HEK293 (cell line): ENCODE results near the gene EIF2B2.

Experiments used
- CTCF ChIA-PET: fragments of 350-600 bp; formaldehyde crosslinking; extraction: SDS; loops from one replicate; lab custom pipeline; 2021; ENCODE audit warnings: antibody characterized with exemption; lab: Yijun Ruan, JAX
- POLR2A ChIA-PET: fragments of 300-600 bp; formaldehyde crosslinking; extraction: SDS; loops from one replicate; lab custom pipeline; 2020; ENCODE audit warnings: antibody characterized with exemption, inconsistent platforms; lab: Yijun Ruan, JAX
- H3K27ac ChIP-seq: fragments of 200-500 bp; sonication (Bioruptor generic); 2 replicates; pipeline ENCODE4 v1.5.1; 2014; ENCODE audit warnings: low read depth, low read length, control low read depth, inconsistent platforms; ENCODE audit errors: extremely low read depth
- H3K36me3 ChIP-seq, 2 experiments: fragments of 200-500 bp in 1 of 2; sonication (Bioruptor generic) in 1 of 2; 1 replicate in 1 of 2; 2 replicates in 1 of 2; pipeline ENCODE4 v1.5.1; 2014 to 2017; ENCODE audit warnings: inconsistent platforms in 2 of 2, low read length in 2 of 2; ENCODE audit not compliant: control insufficient read depth in 2 of 2, insufficient read depth in 1 of 2
- H3K4me1 ChIP-seq: fragments of 200-500 bp; sonication (Bioruptor generic); 2 replicates; pipeline ENCODE4 v1.5.1; 2014; ENCODE audit warnings: mild to moderate bottlenecking, low read length, inconsistent platforms; ENCODE audit not compliant: control insufficient read depth, insufficient read depth
- H3K4me3 ChIP-seq: 2 replicates; pipeline ENCODE4 v1.5.1; 2011; ENCODE audit warnings: low read depth, mild to moderate bottlenecking, control low read depth, low read length, moderate library complexity
- H3K9me3 ChIP-seq: fragments of 200-500 bp; sonication (Bioruptor generic); 2 replicates; pipeline ENCODE4 v1.5.1; 2014; ENCODE audit warnings: low read depth, low read length, inconsistent platforms; ENCODE audit not compliant: control insufficient read depth, insufficient read depth
- BCL11A ChIP-seq: fragments of 450-650 bp; formaldehyde crosslinking; IDR thresholded peaks from 2 replicates; pipeline ENCODE4 v1.5.1; 2016; ENCODE audit warnings: low read depth, missing biosample characterization, missing genetic modification characterization
- RBAK ChIP-seq: fragments of 450-650 bp; formaldehyde crosslinking; IDR thresholded peaks from 2 replicates; pipeline ENCODE4 v1.5.1; 2016; ENCODE audit warnings: missing biosample characterization, missing genetic modification characterization
- REPIN1 ChIP-seq: fragments of 450-650 bp; formaldehyde crosslinking; IDR thresholded peaks from 2 replicates; pipeline ENCODE4 v1.5.1; 2017; ENCODE audit warnings: missing biosample characterization, missing genetic modification characterization, low read depth
- SCRT1 ChIP-seq: fragments of 450-650 bp; formaldehyde crosslinking; IDR thresholded peaks from 2 replicates; pipeline ENCODE4 v1.5.1; 2016; ENCODE audit warnings: missing biosample characterization, missing genetic modification characterization, borderline replicate concordance
- SP2 ChIP-seq: fragments of 450-650 bp; formaldehyde crosslinking; IDR thresholded peaks from 2 replicates; pipeline ENCODE4 v1.5.1; 2016; ENCODE audit warnings: missing biosample characterization, missing genetic modification characterization
- ZBTB7A ChIP-seq: fragments of 450-650 bp; formaldehyde crosslinking; IDR thresholded peaks from 2 replicates; pipeline ENCODE4 v1.5.1; 2016; ENCODE audit warnings: low read depth, missing biosample characterization, missing genetic modification characterization
- ZFP41 ChIP-seq: fragments of 450-650 bp; formaldehyde crosslinking; IDR thresholded peaks from 2 replicates; pipeline ENCODE4 v1.5.1; 2016; ENCODE audit warnings: missing biosample characterization, missing genetic modification characterization, borderline replicate concordance
- ZNF174 ChIP-seq: fragments of 450-650 bp; formaldehyde crosslinking; IDR thresholded peaks from 2 replicates; pipeline ENCODE4 v1.5.0; 2017; ENCODE audit warnings: missing biosample characterization, mild to moderate bottlenecking, missing genetic modification characterization
- ZNF2 ChIP-seq: fragments of 450-650 bp; formaldehyde crosslinking; IDR thresholded peaks from 2 replicates; pipeline ENCODE4 v1.5.1; 2016; ENCODE audit warnings: missing biosample characterization, missing genetic modification characterization
- ZNF223 ChIP-seq: fragments of 450-650 bp; formaldehyde crosslinking; IDR thresholded peaks from 2 replicates; pipeline ENCODE4 v1.5.1; 2016; ENCODE audit warnings: missing biosample characterization, missing genetic modification characterization
- ZNF239 ChIP-seq: fragments of 450-650 bp; formaldehyde crosslinking; IDR thresholded peaks from 2 replicates; pipeline ENCODE4 v1.5.1; 2016; ENCODE audit warnings: missing biosample characterization, missing genetic modification characterization
- ZNF266 ChIP-seq: fragments of 450-650 bp; formaldehyde crosslinking; IDR thresholded peaks from 2 replicates; pipeline ENCODE4 v1.5.1; 2016; ENCODE audit warnings: missing biosample characterization, missing genetic modification characterization, low read depth
- ZNF37A ChIP-seq: fragments of 450-650 bp; IDR thresholded peaks from 2 replicates; pipeline ENCODE4 v1.5.1; 2018; ENCODE audit warnings: missing biosample characterization, missing genetic modification characterization
- ZNF501 ChIP-seq: fragments of 450-650 bp; formaldehyde crosslinking; IDR thresholded peaks from 2 replicates; pipeline ENCODE4 v1.5.1; 2016; ENCODE audit warnings: missing biosample characterization, missing genetic modification characterization
- ZNF521 ChIP-seq: fragments of 450-650 bp; formaldehyde crosslinking; IDR thresholded peaks from 2 replicates; pipeline ENCODE4 v1.5.1; 2017; ENCODE audit warnings: missing biosample characterization, mild to moderate bottlenecking, missing genetic modification characterization
- ZNF544 ChIP-seq: fragments of 450-650 bp; formaldehyde crosslinking; IDR thresholded peaks from 2 replicates; pipeline ENCODE4 v1.5.0; 2017; ENCODE audit warnings: missing biosample characterization, missing genetic modification characterization
- ZNF629 ChIP-seq: fragments of 450-650 bp; formaldehyde crosslinking; IDR thresholded peaks from 2 replicates; pipeline ENCODE4 v1.5.1; 2017; ENCODE audit warnings: missing biosample characterization, missing genetic modification characterization
- ZNF654 ChIP-seq: fragments of 450-650 bp; formaldehyde crosslinking; IDR thresholded peaks from 2 replicates; pipeline ENCODE4 v1.5.1; 2016; ENCODE audit warnings: low read depth, missing biosample characterization, missing genetic modification characterization
- ZNF76 ChIP-seq: fragments of 450-650 bp; formaldehyde crosslinking; IDR thresholded peaks from 2 replicates; pipeline ENCODE4; 2016; ENCODE audit warnings: low read depth, missing biosample characterization, missing genetic modification characterization, borderline replicate concordance
- TF ChIP-seq, protein P1 (sequence below): fragments of 450-650 bp; formaldehyde crosslinking; IDR thresholded peaks from 2 replicates; pipeline ENCODE4 v1.5.1; 2016; ENCODE audit warnings: missing biosample characterization, missing genetic modification characterization, borderline replicate concordance
- TF ChIP-seq, protein P2 (sequence below): fragments of 450-650 bp; formaldehyde crosslinking; IDR thresholded peaks from 2 replicates; pipeline ENCODE4 v1.5.1; 2016; ENCODE audit warnings: missing biosample characterization, missing genetic modification characterization
- TF ChIP-seq, protein P3 (sequence below): fragments of 450-650 bp; formaldehyde crosslinking; IDR thresholded peaks from 2 replicates; pipeline ENCODE4 v1.5.1; 2016; ENCODE audit warnings: missing biosample characterization, missing genetic modification characterization
- TF ChIP-seq, protein P4 (sequence below): fragments of 450-650 bp; IDR thresholded peaks from 2 replicates; pipeline ENCODE4 v1.5.1; 2018; ENCODE audit warnings: missing biosample characterization, missing genetic modification characterization
- TF ChIP-seq, protein P5 (sequence below): fragments of 450-650 bp; formaldehyde crosslinking; IDR thresholded peaks from 2 replicates; pipeline ENCODE4 v1.5.1; 2016; ENCODE audit warnings: missing biosample characterization, missing genetic modification characterization
- TF ChIP-seq, protein P6 (sequence below): fragments of 450-650 bp; formaldehyde crosslinking; IDR thresholded peaks from 2 replicates; pipeline ENCODE4 v1.5.1; 2016; ENCODE audit warnings: missing biosample characterization, missing genetic modification characterization

Gene EIF2B2

DNA sequence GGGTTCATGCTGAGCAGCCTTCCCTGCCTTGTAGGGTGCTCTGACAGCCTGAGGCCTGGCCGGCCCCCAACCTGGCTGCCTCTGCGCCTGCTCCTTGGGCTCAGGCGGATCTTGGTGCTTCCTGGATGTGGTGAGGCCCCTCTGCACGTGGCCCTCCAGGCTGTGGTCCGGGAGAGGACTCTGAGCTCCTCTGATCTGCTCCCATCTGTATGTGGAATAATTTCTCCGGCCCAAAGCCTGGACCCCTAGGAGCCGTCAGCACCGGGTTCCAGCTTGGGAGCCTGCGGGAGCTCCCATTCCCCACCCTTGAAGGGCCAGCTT is 21.3 kb upstream of the EIF2B2 start (continued):
- TF ChIP-seq, protein P1, sequence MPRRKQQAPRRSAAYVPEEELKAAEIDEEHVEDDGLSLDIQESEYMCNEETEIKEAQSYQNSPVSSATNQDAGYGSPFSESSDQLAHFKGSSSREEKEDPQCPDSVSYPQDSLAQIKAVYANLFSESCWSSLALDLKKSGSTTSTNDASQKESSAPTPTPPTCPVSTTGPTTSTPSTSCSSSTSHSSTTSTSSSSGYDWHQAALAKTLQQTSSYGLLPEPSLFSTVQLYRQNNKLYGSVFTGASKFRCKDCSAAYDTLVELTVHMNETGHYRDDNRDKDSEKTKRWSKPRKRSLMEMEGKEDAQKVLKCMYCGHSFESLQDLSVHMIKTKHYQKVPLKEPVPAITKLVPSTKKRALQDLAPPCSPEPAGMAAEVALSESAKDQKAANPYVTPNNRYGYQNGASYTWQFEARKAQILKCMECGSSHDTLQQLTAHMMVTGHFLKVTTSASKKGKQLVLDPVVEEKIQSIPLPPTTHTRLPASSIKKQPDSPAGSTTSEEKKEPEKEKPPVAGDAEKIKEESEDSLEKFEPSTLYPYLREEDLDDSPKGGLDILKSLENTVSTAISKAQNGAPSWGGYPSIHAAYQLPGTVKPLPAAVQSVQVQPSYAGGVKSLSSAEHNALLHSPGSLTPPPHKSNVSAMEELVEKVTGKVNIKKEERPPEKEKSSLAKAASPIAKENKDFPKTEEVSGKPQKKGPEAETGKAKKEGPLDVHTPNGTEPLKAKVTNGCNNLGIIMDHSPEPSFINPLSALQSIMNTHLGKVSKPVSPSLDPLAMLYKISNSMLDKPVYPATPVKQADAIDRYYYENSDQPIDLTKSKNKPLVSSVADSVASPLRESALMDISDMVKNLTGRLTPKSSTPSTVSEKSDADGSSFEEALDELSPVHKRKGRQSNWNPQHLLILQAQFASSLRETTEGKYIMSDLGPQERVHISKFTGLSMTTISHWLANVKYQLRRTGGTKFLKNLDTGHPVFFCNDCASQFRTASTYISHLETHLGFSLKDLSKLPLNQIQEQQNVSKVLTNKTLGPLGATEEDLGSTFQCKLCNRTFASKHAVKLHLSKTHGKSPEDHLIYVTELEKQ, result no peak

DNA sequence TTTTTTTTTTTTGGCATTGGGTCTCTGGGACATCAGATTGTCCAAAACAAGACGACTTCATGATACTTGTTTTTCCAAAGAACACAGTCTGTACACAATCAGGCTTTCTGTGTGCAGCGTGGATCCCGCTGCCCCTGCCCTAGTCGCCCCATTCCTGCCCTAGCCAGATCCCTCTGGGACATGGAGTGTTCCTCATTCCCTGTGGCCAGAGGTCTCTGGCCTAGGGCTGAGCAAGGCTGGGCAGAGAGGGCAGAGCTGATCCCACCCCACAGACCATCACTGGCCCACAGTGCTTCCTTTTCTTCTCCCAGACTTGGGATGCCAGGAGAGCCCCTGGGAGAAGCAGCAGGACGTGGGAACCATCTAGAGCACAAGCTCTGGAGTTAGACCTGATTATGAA is 20.9 kb upstream of the EIF2B2 start:
- ChIA-PET CTCF (interaction anchor here (0.6 kb wide), 2 partner anchors 21 to 321 kb away, joined by 3 to 4 read pairs; no protein-coding TSS in a partner anchor), POLR2A (interaction anchor here (0.6 kb wide), 1 partner anchor 58 kb away, joined by 4 read pairs; no protein-coding TSS in a partner anchor)
- no peaks in the 10 kb centered on the region for H3K9me3 ChIP-seq
- TF ChIP-seq ZNF2, result no peak
- no peak for TF ChIP-seq ZNF223 (tag by site-specific recombination)
- no peak for TF ChIP-seq ZNF239 (tag by site-specific recombination)
- no peak for TF ChIP-seq ZNF174
- TF ChIP-seq, protein P2, sequence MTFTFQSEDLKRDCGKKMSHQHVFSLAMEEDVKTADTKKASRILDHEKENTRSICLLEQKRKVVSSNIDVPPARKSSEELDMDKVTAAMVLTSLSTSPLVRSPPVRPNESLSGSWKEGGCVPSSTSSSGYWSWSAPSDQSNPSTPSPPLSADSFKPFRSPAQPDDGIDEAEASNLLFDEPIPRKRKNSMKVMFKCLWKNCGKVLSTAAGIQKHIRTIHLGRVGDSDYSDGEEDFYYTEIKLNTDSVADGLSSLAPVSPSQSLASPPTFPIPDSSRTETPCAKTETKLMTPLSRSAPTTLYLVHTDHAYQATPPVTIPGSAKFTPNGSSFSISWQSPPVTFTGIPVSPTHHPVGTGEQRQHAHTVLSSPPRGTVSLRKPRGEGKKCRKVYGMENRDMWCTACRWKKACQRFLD (tag by site-specific recombination), result no peak
- no peak for TF ChIP-seq ZNF544 (tag by site-specific recombination)
- no peak for TF ChIP-seq ZNF37A (tag by site-specific recombination)
- TF ChIP-seq REPIN1 (tag by site-specific recombination), result no peak
- TF ChIP-seq ZNF266 (tag by site-specific recombination), result no peak
- no peak for TF ChIP-seq ZNF76
- no peaks in the 10 kb centered on the region; the same call in 1 of the 2 replicates for H3K4me1 ChIP-seq
- H3K4me3 ChIP-seq, result no peak overlapping the region
- H3K36me3 ChIP-seq, result no peaks in the 10 kb centered on the region
- H3K27ac ChIP-seq, result no peak overlapping the region

DNA sequence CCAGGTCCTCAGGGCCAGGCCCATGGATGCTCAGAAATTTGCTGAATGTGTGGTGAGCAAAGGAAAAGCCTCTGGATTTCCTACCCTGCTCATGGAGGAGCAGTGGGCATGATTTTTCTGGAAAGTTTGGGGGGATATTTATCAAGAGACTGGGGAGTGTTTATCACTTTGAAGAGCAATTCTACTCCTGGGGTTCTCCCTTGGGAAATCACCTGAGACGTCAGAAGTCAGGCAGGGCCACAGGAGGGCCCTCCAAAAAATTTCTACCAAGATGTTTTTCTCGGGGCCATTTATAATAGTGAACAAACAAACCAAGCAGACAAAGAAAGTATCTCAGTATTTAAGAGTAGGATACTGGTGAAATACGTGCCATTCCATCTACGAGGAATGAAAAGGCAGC is 20.1 kb upstream of the EIF2B2 start:
- Histone ChIP-seq H3K9me3 (no peaks in the 10 kb centered on the region), H3K4me3 (no peak overlapping the region), H3K4me1 (no peaks in the 10 kb centered on the region; the same call in 1 of the 2 replicates), H3K36me3 (no peaks in the 10 kb centered on the region), H3K27ac (no peak overlapping the region)
- ChIA-PET CTCF (interaction anchor here (0.6 to 0.8 kb wide), 2 partner anchors 18 to 21 kb away, joined by 3 to 4 read pairs; no protein-coding TSS in a partner anchor), POLR2A (no interaction called here)
- TF ChIP-seq SCRT1 (tag by site-specific recombination) (no peak), ZNF501 (tag by site-specific recombination) (no peak), ZNF521 (tag by site-specific recombination) (no peak), ZFP41 (no peak), SP2 (tag by site-specific recombination) (no peak), ZNF654 (no peak), BCL11A (no peak), ZBTB7A (tag by site-specific recombination) (no peak), RBAK (no peak), ZNF629 (no peak)
- TF ChIP-seq, protein P3, sequence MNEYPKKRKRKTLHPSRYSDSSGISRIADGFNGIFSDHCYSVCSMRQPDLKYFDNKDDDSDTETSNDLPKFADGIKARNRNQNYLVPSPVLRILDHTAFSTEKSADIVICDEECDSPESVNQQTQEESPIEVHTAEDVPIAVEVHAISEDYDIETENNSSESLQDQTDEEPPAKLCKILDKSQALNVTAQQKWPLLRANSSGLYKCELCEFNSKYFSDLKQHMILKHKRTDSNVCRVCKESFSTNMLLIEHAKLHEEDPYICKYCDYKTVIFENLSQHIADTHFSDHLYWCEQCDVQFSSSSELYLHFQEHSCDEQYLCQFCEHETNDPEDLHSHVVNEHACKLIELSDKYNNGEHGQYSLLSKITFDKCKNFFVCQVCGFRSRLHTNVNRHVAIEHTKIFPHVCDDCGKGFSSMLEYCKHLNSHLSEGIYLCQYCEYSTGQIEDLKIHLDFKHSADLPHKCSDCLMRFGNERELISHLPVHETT, result no peak
- TF ChIP-seq, protein P4, sequence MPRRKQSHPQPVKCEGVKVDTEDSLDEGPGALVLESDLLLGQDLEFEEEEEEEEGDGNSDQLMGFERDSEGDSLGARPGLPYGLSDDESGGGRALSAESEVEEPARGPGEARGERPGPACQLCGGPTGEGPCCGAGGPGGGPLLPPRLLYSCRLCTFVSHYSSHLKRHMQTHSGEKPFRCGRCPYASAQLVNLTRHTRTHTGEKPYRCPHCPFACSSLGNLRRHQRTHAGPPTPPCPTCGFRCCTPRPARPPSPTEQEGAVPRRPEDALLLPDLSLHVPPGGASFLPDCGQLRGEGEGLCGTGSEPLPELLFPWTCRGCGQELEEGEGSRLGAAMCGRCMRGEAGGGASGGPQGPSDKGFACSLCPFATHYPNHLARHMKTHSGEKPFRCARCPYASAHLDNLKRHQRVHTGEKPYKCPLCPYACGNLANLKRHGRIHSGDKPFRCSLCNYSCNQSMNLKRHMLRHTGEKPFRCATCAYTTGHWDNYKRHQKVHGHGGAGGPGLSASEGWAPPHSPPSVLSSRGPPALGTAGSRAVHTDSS (tag by site-specific recombination), result no peak
- TF ChIP-seq, protein P5, sequence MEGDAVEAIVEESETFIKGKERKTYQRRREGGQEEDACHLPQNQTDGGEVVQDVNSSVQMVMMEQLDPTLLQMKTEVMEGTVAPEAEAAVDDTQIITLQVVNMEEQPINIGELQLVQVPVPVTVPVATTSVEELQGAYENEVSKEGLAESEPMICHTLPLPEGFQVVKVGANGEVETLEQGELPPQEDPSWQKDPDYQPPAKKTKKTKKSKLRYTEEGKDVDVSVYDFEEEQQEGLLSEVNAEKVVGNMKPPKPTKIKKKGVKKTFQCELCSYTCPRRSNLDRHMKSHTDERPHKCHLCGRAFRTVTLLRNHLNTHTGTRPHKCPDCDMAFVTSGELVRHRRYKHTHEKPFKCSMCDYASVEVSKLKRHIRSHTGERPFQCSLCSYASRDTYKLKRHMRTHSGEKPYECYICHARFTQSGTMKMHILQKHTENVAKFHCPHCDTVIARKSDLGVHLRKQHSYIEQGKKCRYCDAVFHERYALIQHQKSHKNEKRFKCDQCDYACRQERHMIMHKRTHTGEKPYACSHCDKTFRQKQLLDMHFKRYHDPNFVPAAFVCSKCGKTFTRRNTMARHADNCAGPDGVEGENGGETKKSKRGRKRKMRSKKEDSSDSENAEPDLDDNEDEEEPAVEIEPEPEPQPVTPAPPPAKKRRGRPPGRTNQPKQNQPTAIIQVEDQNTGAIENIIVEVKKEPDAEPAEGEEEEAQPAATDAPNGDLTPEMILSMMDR (tag by site-specific recombination), result no peak
- TF ChIP-seq, protein P6, sequence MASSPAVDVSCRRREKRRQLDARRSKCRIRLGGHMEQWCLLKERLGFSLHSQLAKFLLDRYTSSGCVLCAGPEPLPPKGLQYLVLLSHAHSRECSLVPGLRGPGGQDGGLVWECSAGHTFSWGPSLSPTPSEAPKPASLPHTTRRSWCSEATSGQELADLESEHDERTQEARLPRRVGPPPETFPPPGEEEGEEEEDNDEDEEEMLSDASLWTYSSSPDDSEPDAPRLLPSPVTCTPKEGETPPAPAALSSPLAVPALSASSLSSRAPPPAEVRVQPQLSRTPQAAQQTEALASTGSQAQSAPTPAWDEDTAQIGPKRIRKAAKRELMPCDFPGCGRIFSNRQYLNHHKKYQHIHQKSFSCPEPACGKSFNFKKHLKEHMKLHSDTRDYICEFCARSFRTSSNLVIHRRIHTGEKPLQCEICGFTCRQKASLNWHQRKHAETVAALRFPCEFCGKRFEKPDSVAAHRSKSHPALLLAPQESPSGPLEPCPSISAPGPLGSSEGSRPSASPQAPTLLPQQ (tag by site-specific recombination), result no peak
